BE2C (cell line): ENCODE measurements around the gene ADAM33.

Experiments used
- DNase-seq: peaks from one replicate; pipeline ENCODE4 v3.0.0-alpha.2; 2020
- H3K27me3 ChIP-seq: fragments of 250-450 bp; sonication (Bioruptor Pico); 2 replicates; pipeline ENCODE4 v1.5.1; 2020; ENCODE audit warnings: mild to moderate bottlenecking
- H3K36me3 ChIP-seq: fragments of 250-450 bp; sonication (Bioruptor Pico); 2 replicates; pipeline ENCODE4 v1.5.1; 2020; ENCODE audit warnings: mild to moderate bottlenecking
- H3K4me1 ChIP-seq: fragments of 250-450 bp; sonication (Bioruptor Pico); 2 replicates; pipeline ENCODE4 v1.5.1; 2020
- H3K4me3 ChIP-seq: 2 replicates; pipeline ENCODE4 v1.5.1; 2011; ENCODE audit warnings: low read depth, low read length
- H3K9me3 ChIP-seq: fragments of 250-450 bp; sonication (Bioruptor Pico); 2 replicates; pipeline ENCODE4 v1.5.1; 2020
- CTCF ChIP-seq: IDR thresholded peaks from 2 replicates; pipeline ENCODE4 v1.5.1; 2012; ENCODE audit warnings: mild to moderate bottlenecking, low read depth, low read length

Gene ADAM33

GRCh38 chr20:3674447-3674846 lies 7.4 kb downstream of the ADAM33 start:
- peaks cover 51% of the 10 kb centered on the region for H3K27me3 ChIP-seq
- no peaks in the 10 kb centered on the region for H3K9me3 ChIP-seq
- no peak for TF ChIP-seq CTCF
- H3K4me1 ChIP-seq, result no peaks in the 10 kb centered on the region
- DNase-seq, result no peak
- no peak overlapping the region for H3K4me3 ChIP-seq
- no peaks in the 10 kb centered on the region for H3K36me3 ChIP-seq

GRCh38 chr20:3673221-3674070 lies 8.4 kb downstream of the ADAM33 start:
- no peak for DNase-seq
- H3K27me3 ChIP-seq, result peaks cover 51% of the 10 kb centered on the region
- no peaks in the 10 kb centered on the region for H3K4me1 ChIP-seq

GRCh38 chr20:3672547-3673171 lies 9.2 kb downstream of the ADAM33 start:
- H3K4me3 ChIP-seq, result no peak overlapping the region
- no peak for DNase-seq
- H3K9me3 ChIP-seq, result no peaks in the 10 kb centered on the region
- H3K27me3 ChIP-seq, result peaks cover 51% of the 10 kb centered on the region
- no peak for TF ChIP-seq CTCF
- H3K36me3 ChIP-seq, result no peaks in the 10 kb centered on the region
- no peaks in the 10 kb centered on the region for H3K4me1 ChIP-seq

More at GRCh38 chr20:3673221-3674070, 8.4 kb downstream of the ADAM33 start:
- H3K4me3 ChIP-seq, result no peak overlapping the region
- TF ChIP-seq CTCF, result no peak
- H3K36me3 ChIP-seq, result no peaks in the 10 kb centered on the region
- H3K9me3 ChIP-seq, result no peaks in the 10 kb centered on the region

GRCh38 chr20:3671986-3672546 lies 9.7 kb downstream of the ADAM33 start:
- Histone ChIP-seq H3K27me3 (peaks cover 51% of the 10 kb centered on the region), H3K36me3 (no peaks in the 10 kb centered on the region), H3K9me3 (no peaks in the 10 kb centered on the region), H3K4me1 (no peaks in the 10 kb centered on the region), H3K4me3 (no peak overlapping the region)
- no peak for TF ChIP-seq CTCF
- no peak for DNase-seq

- no peaks in the 10 kb centered on the region; the same call in 1 of the 2 replicates for H3K4me1 ChIP-seq
- no peaks in the 10 kb centered on the region for H3K9me3 ChIP-seq
- no peak overlapping the region for H3K4me3 ChIP-seq
- no peak for TF ChIP-seq CTCF
- H3K36me3 ChIP-seq, result no peaks in the 10 kb centered on the region
- no peak for DNase-seq
- peaks cover 45% of the 10 kb centered on the region for H3K27me3 ChIP-seq
Observed at GRCh38 chr20:3670945-3671344, 10.9 kb downstream of the ADAM33 start.
